ENCODE data around the gene FAM13A.
"Not testable (repeated sequence)": the region's sequence is repeated elsewhere in the genome, so short reads cannot be mapped to it uniquely, and the experiment has no call there.

The FAM13A gene

DNA sequence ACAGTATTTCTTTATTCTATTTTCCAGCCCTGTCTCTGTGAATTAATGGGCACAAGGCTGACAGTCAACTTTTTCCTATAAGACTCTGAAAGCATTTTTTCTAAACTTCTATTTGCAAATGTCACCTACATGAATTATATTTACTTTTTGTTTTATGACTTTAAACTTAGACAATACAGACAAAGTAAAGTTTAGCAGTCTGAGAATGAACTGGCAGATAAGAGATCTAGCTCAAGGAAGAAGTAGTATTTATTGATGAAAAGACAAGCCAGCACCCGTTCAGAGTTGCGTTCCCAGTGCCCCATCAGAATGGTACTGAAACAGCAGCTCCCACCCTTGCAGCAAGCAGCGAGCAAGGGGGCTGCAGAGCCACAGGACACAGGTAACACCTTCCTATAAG, 148.5 kb downstream of the FAM13A start:
- H3K4me3 ChIP-seq (ENCODE audit: low read depth in 1 of 2, low read length in 1 of 2), result no peak overlapping the region
- no peaks in the 10 kb centered on the region for H3K4me1 ChIP-seq (ENCODE audit: control insufficient read depth in 1 of 2, insufficient read depth in 1 of 2, low read depth in 1 of 2, low read length in 1 of 2)
- H3K27me3 ChIP-seq, result no peaks in the 10 kb centered on the region
- TF ChIP-seq, protein P1, sequence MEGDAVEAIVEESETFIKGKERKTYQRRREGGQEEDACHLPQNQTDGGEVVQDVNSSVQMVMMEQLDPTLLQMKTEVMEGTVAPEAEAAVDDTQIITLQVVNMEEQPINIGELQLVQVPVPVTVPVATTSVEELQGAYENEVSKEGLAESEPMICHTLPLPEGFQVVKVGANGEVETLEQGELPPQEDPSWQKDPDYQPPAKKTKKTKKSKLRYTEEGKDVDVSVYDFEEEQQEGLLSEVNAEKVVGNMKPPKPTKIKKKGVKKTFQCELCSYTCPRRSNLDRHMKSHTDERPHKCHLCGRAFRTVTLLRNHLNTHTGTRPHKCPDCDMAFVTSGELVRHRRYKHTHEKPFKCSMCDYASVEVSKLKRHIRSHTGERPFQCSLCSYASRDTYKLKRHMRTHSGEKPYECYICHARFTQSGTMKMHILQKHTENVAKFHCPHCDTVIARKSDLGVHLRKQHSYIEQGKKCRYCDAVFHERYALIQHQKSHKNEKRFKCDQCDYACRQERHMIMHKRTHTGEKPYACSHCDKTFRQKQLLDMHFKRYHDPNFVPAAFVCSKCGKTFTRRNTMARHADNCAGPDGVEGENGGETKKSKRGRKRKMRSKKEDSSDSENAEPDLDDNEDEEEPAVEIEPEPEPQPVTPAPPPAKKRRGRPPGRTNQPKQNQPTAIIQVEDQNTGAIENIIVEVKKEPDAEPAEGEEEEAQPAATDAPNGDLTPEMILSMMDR (IDR thresholded peaks at IDR 0.05), result no peak
- no peaks in the 10 kb centered on the region for H3K9me3 ChIP-seq
- H3K36me3 ChIP-seq, result no peaks in the 10 kb centered on the region
- no peak overlapping the region for H3K27ac ChIP-seq

DNA sequence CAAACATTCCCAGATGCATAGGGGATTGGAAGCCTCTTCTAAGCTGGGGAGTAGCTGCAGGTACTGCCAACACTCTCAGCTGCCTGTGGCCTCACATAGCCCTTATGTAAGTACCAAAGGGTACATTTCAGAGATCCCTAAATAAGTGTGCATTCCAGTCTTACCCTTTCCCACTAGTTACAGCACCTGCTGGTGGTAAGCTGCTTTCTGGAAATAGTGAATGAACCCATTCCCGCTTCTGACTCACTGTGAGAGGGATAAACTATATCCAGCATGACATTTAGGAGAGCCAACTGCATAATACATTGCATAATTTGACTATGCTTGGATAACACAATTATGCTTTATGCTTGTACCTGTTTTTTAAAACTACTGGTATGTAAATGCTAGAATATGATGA, 149.0 kb downstream of the FAM13A start:
- Histone ChIP-seq H3K27me3 (no peaks in the 10 kb centered on the region), H3K27ac (no peak overlapping the region), H3K9me3 (no peaks in the 10 kb centered on the region), H3K36me3 (no peaks in the 10 kb centered on the region), H3K4me1 (ENCODE audit: control insufficient read depth in 1 of 2, insufficient read depth in 1 of 2, low read depth in 1 of 2, low read length in 1 of 2) (no peaks in the 10 kb centered on the region), H3K4me3 (ENCODE audit: low read depth in 1 of 2, low read length in 1 of 2) (no peak overlapping the region)
- TF ChIP-seq, protein P1 (IDR thresholded peaks at IDR 0.05), result no peak

DNA sequence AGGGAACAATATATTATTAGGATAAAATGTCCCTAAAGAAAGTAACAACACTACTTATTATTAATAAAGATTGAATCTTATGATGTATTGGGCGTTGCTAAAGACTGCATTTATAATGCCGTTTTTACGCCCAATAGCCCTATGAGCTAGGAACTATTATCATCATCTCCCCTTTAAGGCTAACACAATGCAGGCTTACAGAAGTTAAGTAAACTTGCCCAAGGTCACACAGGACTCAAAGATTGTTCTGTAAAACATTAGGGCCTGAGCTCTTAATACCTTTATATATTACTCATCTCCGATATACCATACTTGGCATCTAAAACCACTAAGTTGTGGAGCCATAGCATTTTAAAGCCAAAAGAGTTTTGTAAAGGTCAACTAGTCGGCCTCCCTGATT, 149.5 kb downstream of the FAM13A start:
- Histone ChIP-seq H3K27ac (no peak overlapping the region), H3K4me1 (ENCODE audit: control insufficient read depth in 1 of 2, insufficient read depth in 1 of 2, low read depth in 1 of 2, low read length in 1 of 2) (no peaks in the 10 kb centered on the region), H3K4me3 (ENCODE audit: low read depth in 1 of 2, low read length in 1 of 2) (no peak overlapping the region), H3K9me3 (no peaks in the 10 kb centered on the region), H3K36me3 (no peaks in the 10 kb centered on the region), H3K27me3 (no peaks in the 10 kb centered on the region)
- TF ChIP-seq, protein P1 (IDR thresholded peaks at IDR 0.05), result no peak

DNA sequence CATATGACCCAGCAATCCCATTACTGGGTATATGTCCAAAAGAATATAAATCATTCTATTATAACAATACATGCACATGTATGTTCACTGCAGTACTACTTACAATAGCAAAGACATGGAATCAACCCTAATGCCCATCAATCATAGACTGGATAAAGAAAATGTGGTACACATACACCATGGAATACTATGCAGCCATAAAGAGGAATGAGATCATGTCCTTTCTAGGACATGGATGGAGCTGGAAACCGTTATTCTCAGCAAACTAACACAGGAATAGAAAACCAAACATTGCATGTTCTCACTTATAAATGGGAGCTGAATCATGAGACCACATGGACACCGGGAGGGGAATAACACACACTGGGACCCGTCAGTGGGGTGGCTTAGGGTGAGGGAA, 152.7 kb downstream of the FAM13A start:
- not testable (repeated sequence) for H3K4me3 ChIP-seq (ENCODE audit: low read depth in 1 of 2, low read length in 1 of 2); H3K27me3 ChIP-seq; H3K9me3 ChIP-seq; H3K36me3 ChIP-seq; H3K4me1 ChIP-seq (ENCODE audit: control insufficient read depth in 1 of 2, insufficient read depth in 1 of 2, low read depth in 1 of 2, low read length in 1 of 2); H3K27ac ChIP-seq

DNA sequence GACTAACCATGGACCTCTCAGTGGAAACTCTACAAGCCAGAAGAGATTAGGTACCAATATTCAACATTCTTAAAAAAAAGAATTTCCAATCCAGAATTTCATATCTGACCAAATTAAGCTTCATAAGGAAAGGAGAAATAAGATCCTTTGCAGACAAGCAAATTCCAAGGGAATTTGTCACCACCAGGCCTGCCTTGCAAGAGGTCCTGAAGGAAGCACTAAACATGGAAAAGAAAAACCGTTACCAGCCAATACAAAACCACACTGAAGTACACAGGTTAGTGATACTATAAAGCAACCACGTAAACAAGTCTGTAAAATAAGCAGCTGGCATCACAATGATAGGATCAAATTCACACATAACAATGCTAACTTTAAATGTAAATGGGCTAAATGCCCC, 156.6 kb downstream of the FAM13A start:
- H3K27ac ChIP-seq, result no peak overlapping the region
- H3K9me3 ChIP-seq, result no peaks in the 10 kb centered on the region
- H3K4me1 ChIP-seq (ENCODE audit: control insufficient read depth in 1 of 2, insufficient read depth in 1 of 2, low read depth in 1 of 2, low read length in 1 of 2), result no peaks in the 10 kb centered on the region
- TF ChIP-seq, protein P1 (IDR thresholded peaks at IDR 0.05), result no peak
- no peaks in the 10 kb centered on the region for H3K27me3 ChIP-seq
- no peak overlapping the region for H3K4me3 ChIP-seq (ENCODE audit: low read depth in 1 of 2, low read length in 1 of 2)
- H3K36me3 ChIP-seq, result no peaks in the 10 kb centered on the region

DNA sequence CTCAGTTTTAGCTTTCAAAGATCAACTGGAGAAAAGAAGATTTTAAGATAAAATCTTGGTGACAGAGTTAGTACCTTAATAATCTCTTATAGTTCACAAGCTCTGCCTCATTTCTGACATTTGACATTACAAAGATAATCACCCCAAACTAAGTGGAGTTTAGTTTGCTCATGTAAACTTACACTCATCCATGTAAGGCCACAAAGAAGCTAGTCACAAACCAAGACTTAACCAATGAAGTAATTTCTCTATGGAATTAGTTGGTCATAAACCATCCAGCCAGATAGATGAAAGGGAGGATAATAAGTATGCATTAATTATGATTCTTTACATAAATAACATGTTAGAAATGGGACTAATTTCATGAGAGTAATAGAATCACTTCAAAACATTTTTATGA, 159.2 kb downstream of the FAM13A start:
- TF ChIP-seq, protein P1 (IDR thresholded peaks at IDR 0.05), result no peak
- Histone ChIP-seq H3K27ac (no peak overlapping the region), H3K4me1 (ENCODE audit: control insufficient read depth in 1 of 2, insufficient read depth in 1 of 2, low read depth in 1 of 2, low read length in 1 of 2) (no peaks in the 10 kb centered on the region), H3K4me3 (ENCODE audit: low read depth in 1 of 2, low read length in 1 of 2) (no peak overlapping the region), H3K9me3 (no peaks in the 10 kb centered on the region), H3K27me3 (no peaks in the 10 kb centered on the region), H3K36me3 (no peaks in the 10 kb centered on the region)

Measured in neutrophil (primary cell).